ENCODE data around the gene VGLL2.

DNA sequence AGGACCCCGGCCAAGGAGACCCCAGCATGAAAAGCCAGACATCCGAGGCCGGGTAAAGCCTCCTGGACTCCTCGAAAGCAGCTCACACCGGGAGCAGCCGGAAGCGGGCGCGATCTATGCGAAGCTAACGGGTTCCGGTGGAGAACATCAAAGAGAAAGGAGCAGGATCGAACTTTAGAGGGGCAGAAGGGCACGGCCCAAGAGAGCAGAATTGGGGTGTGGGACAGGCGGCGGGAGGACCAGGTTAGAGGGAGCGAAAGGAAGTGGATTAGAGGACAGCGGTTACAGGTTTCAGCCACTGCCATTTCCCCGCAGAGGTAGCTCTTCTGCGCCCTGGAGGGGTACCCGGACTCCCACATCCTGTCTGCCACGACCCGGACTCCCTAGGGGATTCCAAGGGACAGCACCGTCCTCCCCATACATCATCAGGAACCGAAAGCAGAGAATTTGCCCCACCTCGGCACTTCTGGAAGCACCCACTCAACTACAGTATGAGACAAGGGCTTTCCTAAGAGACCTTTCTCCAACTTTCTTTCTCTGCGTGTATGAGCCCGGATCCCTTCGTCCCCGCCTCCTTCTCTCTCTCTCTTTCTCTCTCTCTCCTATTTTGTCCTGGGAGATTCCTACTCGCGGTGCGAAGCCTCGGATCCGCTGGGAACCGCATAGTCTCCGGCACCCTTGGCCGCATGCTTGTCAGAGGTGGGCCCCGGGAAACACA is 507 bp upstream of the VGLL2 start:
- TF ChIP-seq CTCF (IDR thresholded peaks at IDR 0.05) (no peak), POLR2A (IDR thresholded peaks at IDR 0.05) (no peak)

All from esophagus squamous epithelium (tissue), 4 donors.